Neural progenitor cell (in vitro differentiated cells): ENCODE data around the gene FXYD4.

Experiments
- EZH2phosphoT487 ChIP-seq: fragments of 200-600 bp; sonication (generic); IDR thresholded peaks from 2 replicates; pipeline ENCODE4 v1.6.1; 2017; ENCODE audit warnings: antibody characterized with exemption
- TF ChIP-seq, protein P1 (sequence below): fragments of 200-600 bp; sonication (generic); IDR thresholded peaks from 2 replicates; pipeline ENCODE4 v1.5.1; 2017; ENCODE audit warnings: antibody characterized with exemption, mild to moderate bottlenecking

DNA sequence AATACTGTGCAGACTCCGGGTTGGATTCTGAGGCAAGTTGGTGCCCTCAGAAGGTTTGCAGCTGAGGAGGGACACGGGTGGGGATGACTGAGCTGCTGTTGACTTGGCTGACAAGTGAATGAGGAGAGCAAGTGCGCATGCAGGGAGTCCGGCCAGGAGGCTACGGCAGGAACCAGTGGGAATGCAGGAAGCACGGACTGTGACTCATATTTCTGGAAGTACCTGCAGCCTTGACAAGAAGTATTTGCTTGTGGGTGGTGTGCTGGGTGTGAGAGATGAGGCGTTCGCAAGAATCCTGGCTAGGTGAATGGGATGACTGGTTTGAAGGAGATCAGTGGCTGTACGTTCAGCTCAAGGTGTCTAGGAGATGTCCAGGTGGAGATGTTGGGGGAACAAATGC lies 30.8 kb upstream of the FXYD4 start:
- TF ChIP-seq, protein P1, sequence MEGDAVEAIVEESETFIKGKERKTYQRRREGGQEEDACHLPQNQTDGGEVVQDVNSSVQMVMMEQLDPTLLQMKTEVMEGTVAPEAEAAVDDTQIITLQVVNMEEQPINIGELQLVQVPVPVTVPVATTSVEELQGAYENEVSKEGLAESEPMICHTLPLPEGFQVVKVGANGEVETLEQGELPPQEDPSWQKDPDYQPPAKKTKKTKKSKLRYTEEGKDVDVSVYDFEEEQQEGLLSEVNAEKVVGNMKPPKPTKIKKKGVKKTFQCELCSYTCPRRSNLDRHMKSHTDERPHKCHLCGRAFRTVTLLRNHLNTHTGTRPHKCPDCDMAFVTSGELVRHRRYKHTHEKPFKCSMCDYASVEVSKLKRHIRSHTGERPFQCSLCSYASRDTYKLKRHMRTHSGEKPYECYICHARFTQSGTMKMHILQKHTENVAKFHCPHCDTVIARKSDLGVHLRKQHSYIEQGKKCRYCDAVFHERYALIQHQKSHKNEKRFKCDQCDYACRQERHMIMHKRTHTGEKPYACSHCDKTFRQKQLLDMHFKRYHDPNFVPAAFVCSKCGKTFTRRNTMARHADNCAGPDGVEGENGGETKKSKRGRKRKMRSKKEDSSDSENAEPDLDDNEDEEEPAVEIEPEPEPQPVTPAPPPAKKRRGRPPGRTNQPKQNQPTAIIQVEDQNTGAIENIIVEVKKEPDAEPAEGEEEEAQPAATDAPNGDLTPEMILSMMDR = no peak
- no peak for TF ChIP-seq EZH2phosphoT487
